IMR-90 (cell line): ENCODE data around the gene CABP4. TPM values are rescaled to one million over a fixed set of nuclear protein-coding genes. Genes with fewer than 3 reads are reported as not detected.

ENCODE experiments used
- ATAC-seq: fragments of 200-7000 bp; cut with Tn5 transposase; 2 replicates; pipeline ENCODE4 v1.9.1; 2020; ENCODE audit warnings: low read depth, mild to moderate bottlenecking, moderate library complexity
- BruUV-seq: library from RNA; stranded (reverse); fragments of 400-500 nt; replicated peaks from 2 replicates; lab custom pipeline; 2021; lab: Mats Ljungman, UMichigan
- CTCF ChIA-PET: fragments of 300-600 bp; formaldehyde crosslinking; extraction: SDS; loops from one replicate; lab custom pipeline; 2021; ENCODE audit warnings: antibody characterized with exemption; lab: Yijun Ruan, JAX
- POLR2A ChIA-PET: fragments of 300-600 bp; sonication (Branson Sonifier 250); formaldehyde crosslinking; loops from one replicate; lab custom pipeline; 2022; ENCODE audit warnings: antibody characterized with exemption; ENCODE audit not compliant: unreplicated experiment; lab: Charles Lee
- DNase-seq: peaks from one replicate; pipeline ENCODE4 v3.0.0; 2013
- H2AFZ ChIP-seq: replicated peaks from 2 replicates; pipeline ENCODE3; 2013; ENCODE audit warnings: low read length, mild to moderate bottlenecking; ENCODE audit not compliant: poor library complexity
- H2AK5ac ChIP-seq: 2 replicates; pipeline ENCODE4 v1.6.1; 2013; ENCODE audit warnings: low read depth, low read length, inconsistent platforms
- H2AK9ac ChIP-seq: replicated peaks from 2 replicates; pipeline ENCODE3; 2013; ENCODE audit warnings: mild to moderate bottlenecking, low read depth, low read length, moderate library complexity; ENCODE audit not compliant: poor library complexity
- H2BK120ac ChIP-seq: 2 replicates; pipeline ENCODE4 v1.6.1; 2013; ENCODE audit warnings: low read depth, low read length, inconsistent platforms
- H2BK15ac ChIP-seq: 3 replicates; pipeline ENCODE4 v1.6.1; 2013; ENCODE audit warnings: low read depth, low read length, inconsistent platforms
- H2BK20ac ChIP-seq: 2 replicates; pipeline ENCODE4 v1.6.1; 2013; ENCODE audit warnings: low read depth, mild to moderate bottlenecking, inconsistent platforms, low read length, moderate library complexity
- H2BK5ac ChIP-seq: 2 replicates; pipeline ENCODE4 v1.6.1; 2013; ENCODE audit warnings: mild to moderate bottlenecking, low read depth, low read length, inconsistent platforms; ENCODE audit not compliant: poor library complexity, severe bottlenecking
- H3K14ac ChIP-seq: replicated peaks from 2 replicates; pipeline ENCODE4 v1.6.1; 2013; ENCODE audit warnings: low read depth, low read length, inconsistent platforms
- H3K18ac ChIP-seq: 2 replicates; pipeline ENCODE4 v1.6.1; 2013; ENCODE audit warnings: low read depth, low read length, control low read depth
- H3K23ac ChIP-seq: 2 replicates; pipeline ENCODE4 v1.6.1; 2013; ENCODE audit warnings: low read depth, low read length, inconsistent platforms
- H3K27ac ChIP-seq: 2 replicates; pipeline ENCODE4 v1.5.1; 2013; ENCODE audit warnings: mild to moderate bottlenecking, control low read depth, low read length; ENCODE audit not compliant: insufficient read depth
- H3K27me3 ChIP-seq: 2 replicates; pipeline ENCODE4 v1.6.1; 2013; ENCODE audit warnings: low read length; ENCODE audit not compliant: control insufficient read depth, insufficient read depth
- H3K36me3 ChIP-seq: 2 replicates; pipeline ENCODE4 v1.6.1; 2013; ENCODE audit warnings: low read length, mixed read lengths; ENCODE audit not compliant: control insufficient read depth, insufficient read depth
- H3K4ac ChIP-seq: 2 replicates; pipeline ENCODE4 v1.6.1; 2013; ENCODE audit warnings: low read depth, low read length, inconsistent platforms
- H3K4me1 ChIP-seq: 2 replicates; pipeline ENCODE4 v1.6.1; 2013; ENCODE audit warnings: low read length, mixed read lengths; ENCODE audit not compliant: control insufficient read depth, insufficient read depth
- H3K4me2 ChIP-seq: 2 replicates; pipeline ENCODE4 v1.6.1; 2013; ENCODE audit warnings: low read depth, mild to moderate bottlenecking, control low read depth, low read length, moderate library complexity
- H3K4me3 ChIP-seq: 2 replicates; pipeline ENCODE4 v1.5.1; 2013; ENCODE audit warnings: low read depth, mild to moderate bottlenecking, control low read depth, low read length, moderate library complexity; ENCODE audit not compliant: insufficient read depth
- H3K56ac ChIP-seq: 2 replicates; pipeline ENCODE4 v1.6.1; 2013; ENCODE audit warnings: low read length, inconsistent platforms; ENCODE audit not compliant: insufficient read depth; ENCODE audit errors: extremely low read depth
- H3K79me1 ChIP-seq, 2 experiments: 2 replicates each; pipeline ENCODE4 v1.6.1; 2013; ENCODE audit warnings: low read length in 2 of 2, inconsistent platforms in 1 of 2, low read depth in 1 of 2
- H3K9ac ChIP-seq: 2 replicates; pipeline ENCODE4 v1.6.1; 2013; ENCODE audit warnings: low read depth, low read length, control low read depth
- H3K9me1 ChIP-seq: 2 replicates; pipeline ENCODE4 v1.6.1; 2013; ENCODE audit warnings: low read length, inconsistent platforms; ENCODE audit not compliant: insufficient read depth
- H3K9me3 ChIP-seq: 2 replicates; pipeline ENCODE4 v1.6.1; 2013; ENCODE audit warnings: low read length; ENCODE audit not compliant: control insufficient read depth, insufficient read depth
- H4K20me1 ChIP-seq: 2 replicates; pipeline ENCODE4 v1.6.1; 2013; ENCODE audit warnings: low read length, inconsistent platforms; ENCODE audit not compliant: insufficient read depth
- H4K5ac ChIP-seq: 2 replicates; pipeline ENCODE4 v1.6.1; 2013; ENCODE audit warnings: mild to moderate bottlenecking, low read depth, low read length, control low read depth
- H4K8ac ChIP-seq, 2 experiments: 2 replicates each; pipeline ENCODE4 v1.6.1; 2013; ENCODE audit warnings: low read depth in 2 of 2, low read length in 2 of 2, control low read depth in 1 of 2, inconsistent platforms in 1 of 2
- H4K91ac ChIP-seq: 2 replicates; pipeline ENCODE4 v1.6.1; 2013; ENCODE audit warnings: low read depth, low read length, inconsistent platforms; ENCODE audit not compliant: insufficient read depth
- BHLHE40 ChIP-seq: fragments of 150-350 bp; IDR thresholded peaks from 2 replicates; pipeline ENCODE4 v1.6.1; 2016; ENCODE audit warnings: mild to moderate bottlenecking, low read depth, low read length
- CEBPB ChIP-seq: IDR thresholded peaks from 2 replicates; pipeline ENCODE4 v1.6.1; 2012; ENCODE audit warnings: low read depth, low read length, improper control_type of control experiment
- CHD1 ChIP-seq: IDR thresholded peaks from 2 replicates; pipeline ENCODE4 v1.6.1; 2012; ENCODE audit warnings: low read depth, low read length, improper control_type of control experiment
- CTCF ChIP-seq: conservative IDR thresholded peaks from 2 replicates; pipeline ENCODE4 v1.5.1; 2012; ENCODE audit warnings: mild to moderate bottlenecking, low read depth, low read length, improper control_type of control experiment
- ELK1 ChIP-seq: fragments of 150-350 bp; IDR thresholded peaks from 2 replicates; pipeline ENCODE4 v1.6.1; 2016; ENCODE audit warnings: low read depth, mild to moderate bottlenecking, low read length, moderate library complexity, borderline replicate concordance
- FOS ChIP-seq: fragments of 150-350 bp; IDR thresholded peaks from 2 replicates; pipeline ENCODE4 v1.6.1; 2016; ENCODE audit warnings: low read depth, low read length
- MAFK ChIP-seq: IDR thresholded peaks from 2 replicates; pipeline ENCODE4 v1.6.1; 2012; ENCODE audit warnings: low read depth, low read length, improper control_type of control experiment
- MAZ ChIP-seq: IDR thresholded peaks from 2 replicates; pipeline ENCODE4 v1.6.1; 2012; ENCODE audit warnings: low read depth, mild to moderate bottlenecking, low read length, improper control_type of control experiment, moderate library complexity, borderline replicate concordance
- MXI1 ChIP-seq: IDR thresholded peaks from 2 replicates; pipeline ENCODE4 v1.6.1; 2012; ENCODE audit warnings: low read depth, mild to moderate bottlenecking, low read length, moderate library complexity, borderline replicate concordance
- NFE2L2 ChIP-seq: fragments of 150-350 bp; IDR thresholded peaks from 2 replicates; pipeline ENCODE4 v1.6.1; 2016; ENCODE audit warnings: low read depth, mild to moderate bottlenecking, low read length
- POLR2A ChIP-seq: IDR thresholded peaks from 2 replicates; pipeline ENCODE4 v1.6.1; 2012; ENCODE audit warnings: mild to moderate bottlenecking, low read depth, low read length
- RAD21 ChIP-seq: IDR thresholded peaks from 2 replicates; pipeline ENCODE4 v1.6.1; 2012; ENCODE audit warnings: low read length, improper control_type of control experiment
- RFX5 ChIP-seq: IDR thresholded peaks from 2 replicates; pipeline ENCODE4 v1.8.0; 2012; ENCODE audit warnings: low read depth, mild to moderate bottlenecking, low read length, moderate library complexity
- SMC3 ChIP-seq: fragments of 150-350 bp; IDR thresholded peaks from 2 replicates; pipeline ENCODE4 v1.6.1; 2016; ENCODE audit warnings: low read depth, mild to moderate bottlenecking, antibody characterized with exemption, low read length, moderate library complexity
- USF2 ChIP-seq: fragments of 150-350 bp; IDR thresholded peaks from 2 replicates; pipeline ENCODE4 v1.6.1; 2017; ENCODE audit warnings: mild to moderate bottlenecking, antibody characterized with exemption, low read length, low read depth
- WGBS, 2 experiments: methylation state at CpG; one replicate each; pipeline versions ENCODE4 v1.1.5 to v1.1.7; 2013; ENCODE audit warnings: missing lambda C conversion rate in 2 of 2; ENCODE audit not compliant: insufficient read length in 1 of 2; ENCODE audit errors: extremely low coverage in 2 of 2; 5-methylcytosine and 5-hydroxymethylcytosine counted together
- dilution Hi-C: fragments of 300-500 bp; cut with HindIII; formaldehyde crosslinking; loops from one replicate; pipeline ENCODE4 v1.14.3; 2018; ENCODE audit warnings: low sequenced_read_pairs; ENCODE audit not compliant: unreplicated experiment
- in situ Hi-C: fragments of 300-500 bp; cut with MboI; formaldehyde crosslinking; loops from 3 replicates; pipeline ENCODE4 v1.14.3; 2019; ENCODE audit warnings: low sequenced_read_pairs, inconsistent platforms, mixed read lengths
- intact Hi-C: fragments of 100-400 bp; cut with micrococcal nuclease; formaldehyde crosslinking; loops from 2 replicates; pipeline ENCODE4 v1.10.0; 2022
- polyA plus RNA-seq, 3 experiments: library from polyadenylated mRNA; depleted of rRNA; stranded (reverse); fragments of >200 nt; gene quantifications; 2 replicates each; pipeline ENCODE4 v1.2.3, GENCODE V29; 2012; ENCODE audit warnings: low replicate concordance in 1 of 3
- total RNA-seq: library from RNA; depleted of rRNA; stranded (reverse); fragments of >200 nt; gene quantifications from 2 replicates; pipeline ENCODE4 v1.2.3, GENCODE V29; 2012

The CABP4 gene
- total and polyA plus RNA-seq, 2 of the 4 experiments (the other 2 are of a cell fraction), result not detected

GRCh38 chr11:67494371-67495233, 39.4 kb downstream of the CABP4 start:
- Histone ChIP-seq H3K79me1 (no peaks in the 10 kb centered on the region), H3K36me3 (peaks cover 56% of the 10 kb centered on the region), H3K9me3 (no peaks in the 10 kb centered on the region), H2AK9ac (no peak overlapping the region), H3K9me1 (peaks cover 3% of the 10 kb centered on the region; the same call in 1 of the 2 replicates), H3K27ac (no peak overlapping the region), H3K56ac (no peak overlapping the region), H3K27me3 (no peaks in the 10 kb centered on the region), H3K14ac (no peak overlapping the region), H2AK5ac (no peak overlapping the region), H4K20me1 (no peaks in the 10 kb centered on the region; the same call in 1 of the 2 replicates), H2BK20ac (no peak overlapping the region), H2BK15ac (no peak overlapping the region), H2AFZ (no peak overlapping the region), H3K9ac (no peak overlapping the region), H2BK120ac (no peak overlapping the region), H4K91ac (no peak overlapping the region), H4K5ac (no peak overlapping the region), H3K23ac (no peak overlapping the region), H2BK5ac (no peak overlapping the region), H3K18ac (no peak overlapping the region), H3K4ac (no peak overlapping the region), H3K4me3 (no peak overlapping the region), H3K4me2 (no peak overlapping the region), H3K4me1 (no peaks in the 10 kb centered on the region), H4K8ac (no peak overlapping the region)
- DNase-seq, result no peak
- ATAC-seq, result no peak
- CTCF ChIA-PET, result no interaction called here
- POLR2A ChIA-PET, result no interaction called here
- WGBS, 2 experiments, result 92% methylated on average over 11 of the region's 59 CpGs; no CpG with 5 or more reads in 1 of the 2 experiments
- BruUV-seq, result no TSS peak
- in situ Hi-C loops, result no loop called here
- intact Hi-C loops, result no loop called here
- dilution Hi-C loops, result no loop called here
- no peak for TF ChIP-seq POLR2A
- no peak for TF ChIP-seq FOS
- no peak for TF ChIP-seq MAZ
- no peak for TF ChIP-seq CEBPB
- no peak for TF ChIP-seq RFX5
- TF ChIP-seq RAD21, result no peak
- TF ChIP-seq ELK1, result no peak
- no peak for TF ChIP-seq USF2
- TF ChIP-seq MAFK, result no peak
- no peak for TF ChIP-seq CHD1
- no peak for TF ChIP-seq MXI1
- no peak for TF ChIP-seq BHLHE40
- no peak for TF ChIP-seq SMC3
- TF ChIP-seq NFE2L2, result no peak
- no peak for TF ChIP-seq CTCF
